ENCODE results near the gene ODAD2. TPM values are rescaled to one million over a fixed set of nuclear protein-coding genes. Genes with fewer than 3 reads are reported as not detected.

Gene ODAD2
- total RNA-seq, 1 experiment from 2014 or later, result 20.4 TPM

DNA sequence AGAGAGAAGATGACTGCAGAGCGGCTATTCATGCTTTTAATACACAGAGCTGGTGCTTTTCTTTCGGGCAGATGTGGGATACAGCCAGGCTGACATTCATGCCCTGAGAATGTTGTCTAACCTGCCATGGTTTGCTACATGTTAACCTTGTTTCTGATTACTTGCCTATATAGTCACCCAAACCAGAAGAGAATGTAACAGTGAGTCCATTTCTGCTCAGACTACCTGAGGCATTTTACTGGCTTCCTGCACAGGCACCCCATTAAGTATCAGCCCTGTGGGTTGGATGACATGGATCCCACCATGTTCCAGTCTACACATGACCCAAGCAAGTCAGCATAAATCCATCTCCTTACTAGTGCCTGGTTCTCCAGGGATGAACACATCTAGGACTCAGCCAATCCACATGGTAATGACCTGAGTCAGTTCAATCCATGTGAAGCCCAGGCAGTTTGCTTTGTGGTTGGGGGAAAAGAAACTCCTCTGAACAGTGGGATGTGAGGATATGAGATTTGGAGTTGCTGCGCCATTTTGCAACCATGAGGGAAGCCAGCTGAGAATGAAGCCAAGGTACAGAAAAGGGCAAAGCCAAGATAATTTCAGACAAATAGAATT is 197.6 kb downstream of the ODAD2 start:
- DNase-seq (ENCODE audit: low read depth, low spot score) (no peak), ATAC-seq (no peak)
- intact Hi-C loops (cut with micrococcal nuclease), result no loop called here
- H3K4me3 ChIP-seq (replicated peaks in 1 of 2; ENCODE audit: low read depth in 1 of 2, low read length in 2 of 2), result no peak overlapping the region
- H3K27ac ChIP-seq (ENCODE audit: low read depth, low read length), result no peak overlapping the region
- ChIA-PET RAD21 (ENCODE audit: low non-redundant PET in 1 of 2, low total read pairs in 2 of 2, uncharacterized antibody in 2 of 2, unreplicated experiment in 2 of 2) (no interaction called here), CTCF (no interaction called here), POLR2A (no interaction called here)
- peaks cover 0 to 6% of the 10 kb centered on the region in 2 experiments; a peak in 1 of 4 replicates for H3K4me1 ChIP-seq (ENCODE audit: control insufficient read depth in 1 of 2, insufficient read depth in 2 of 2, low read length in 2 of 2)
- H3K27me3 ChIP-seq (ENCODE audit: insufficient read depth, low read length), result no peaks in the 10 kb centered on the region
- TF ChIP-seq, protein P1, sequence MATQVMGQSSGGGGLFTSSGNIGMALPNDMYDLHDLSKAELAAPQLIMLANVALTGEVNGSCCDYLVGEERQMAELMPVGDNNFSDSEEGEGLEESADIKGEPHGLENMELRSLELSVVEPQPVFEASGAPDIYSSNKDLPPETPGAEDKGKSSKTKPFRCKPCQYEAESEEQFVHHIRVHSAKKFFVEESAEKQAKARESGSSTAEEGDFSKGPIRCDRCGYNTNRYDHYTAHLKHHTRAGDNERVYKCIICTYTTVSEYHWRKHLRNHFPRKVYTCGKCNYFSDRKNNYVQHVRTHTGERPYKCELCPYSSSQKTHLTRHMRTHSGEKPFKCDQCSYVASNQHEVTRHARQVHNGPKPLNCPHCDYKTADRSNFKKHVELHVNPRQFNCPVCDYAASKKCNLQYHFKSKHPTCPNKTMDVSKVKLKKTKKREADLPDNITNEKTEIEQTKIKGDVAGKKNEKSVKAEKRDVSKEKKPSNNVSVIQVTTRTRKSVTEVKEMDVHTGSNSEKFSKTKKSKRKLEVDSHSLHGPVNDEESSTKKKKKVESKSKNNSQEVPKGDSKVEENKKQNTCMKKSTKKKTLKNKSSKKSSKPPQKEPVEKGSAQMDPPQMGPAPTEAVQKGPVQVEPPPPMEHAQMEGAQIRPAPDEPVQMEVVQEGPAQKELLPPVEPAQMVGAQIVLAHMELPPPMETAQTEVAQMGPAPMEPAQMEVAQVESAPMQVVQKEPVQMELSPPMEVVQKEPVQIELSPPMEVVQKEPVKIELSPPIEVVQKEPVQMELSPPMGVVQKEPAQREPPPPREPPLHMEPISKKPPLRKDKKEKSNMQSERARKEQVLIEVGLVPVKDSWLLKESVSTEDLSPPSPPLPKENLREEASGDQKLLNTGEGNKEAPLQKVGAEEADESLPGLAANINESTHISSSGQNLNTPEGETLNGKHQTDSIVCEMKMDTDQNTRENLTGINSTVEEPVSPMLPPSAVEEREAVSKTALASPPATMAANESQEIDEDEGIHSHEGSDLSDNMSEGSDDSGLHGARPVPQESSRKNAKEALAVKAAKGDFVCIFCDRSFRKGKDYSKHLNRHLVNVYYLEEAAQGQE (IDR thresholded peaks at IDR 0.05; ENCODE audit: low read depth), result no peak
- TF ChIP-seq SIN3A (IDR thresholded peaks at IDR 0.05; ENCODE audit: low read depth) (no peak), EZH2phosphoT487 (IDR thresholded peaks at IDR 0.05; ENCODE audit: borderline replicate concordance) (no peak), SP1 (IDR thresholded peaks at IDR 0.05; ENCODE audit: low read depth) (no peak), POLR2A (IDR thresholded peaks at IDR 0.05; ENCODE audit: borderline replicate concordance, extremely low read depth, insufficient read depth, insufficient read length) (no peak), ZFX (IDR thresholded peaks at IDR 0.05) (no peak), CBX3 (IDR thresholded peaks at IDR 0.05; ENCODE audit: low read depth) (no peak), SRF (IDR thresholded peaks at IDR 0.05; ENCODE audit: low read depth) (no peak), YY1 (IDR thresholded peaks at IDR 0.05; ENCODE audit: extremely low read depth, insufficient replicate concordance, low read depth, low read length) (no peak), EGR1 (IDR thresholded peaks at IDR 0.05; ENCODE audit: low read depth) (no peak), EZH2 (IDR thresholded peaks at IDR 0.05) (no peak), ELF1 (IDR thresholded peaks at IDR 0.05; ENCODE audit: borderline replicate concordance, low read depth) (no peak), ZNF274 (IDR thresholded peaks at IDR 0.05; ENCODE audit: low read depth, low read length) (no peak), CEBPB (IDR thresholded peaks at IDR 0.05; ENCODE audit: low read depth) (no peak), RAD21 (IDR thresholded peaks at IDR 0.05; ENCODE audit: low read depth) (no peak)
- TF ChIP-seq, protein P2, sequence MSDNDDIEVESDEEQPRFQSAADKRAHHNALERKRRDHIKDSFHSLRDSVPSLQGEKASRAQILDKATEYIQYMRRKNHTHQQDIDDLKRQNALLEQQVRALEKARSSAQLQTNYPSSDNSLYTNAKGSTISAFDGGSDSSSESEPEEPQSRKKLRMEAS (IDR thresholded peaks at IDR 0.05), result no peak
- TF ChIP-seq, protein P3, sequence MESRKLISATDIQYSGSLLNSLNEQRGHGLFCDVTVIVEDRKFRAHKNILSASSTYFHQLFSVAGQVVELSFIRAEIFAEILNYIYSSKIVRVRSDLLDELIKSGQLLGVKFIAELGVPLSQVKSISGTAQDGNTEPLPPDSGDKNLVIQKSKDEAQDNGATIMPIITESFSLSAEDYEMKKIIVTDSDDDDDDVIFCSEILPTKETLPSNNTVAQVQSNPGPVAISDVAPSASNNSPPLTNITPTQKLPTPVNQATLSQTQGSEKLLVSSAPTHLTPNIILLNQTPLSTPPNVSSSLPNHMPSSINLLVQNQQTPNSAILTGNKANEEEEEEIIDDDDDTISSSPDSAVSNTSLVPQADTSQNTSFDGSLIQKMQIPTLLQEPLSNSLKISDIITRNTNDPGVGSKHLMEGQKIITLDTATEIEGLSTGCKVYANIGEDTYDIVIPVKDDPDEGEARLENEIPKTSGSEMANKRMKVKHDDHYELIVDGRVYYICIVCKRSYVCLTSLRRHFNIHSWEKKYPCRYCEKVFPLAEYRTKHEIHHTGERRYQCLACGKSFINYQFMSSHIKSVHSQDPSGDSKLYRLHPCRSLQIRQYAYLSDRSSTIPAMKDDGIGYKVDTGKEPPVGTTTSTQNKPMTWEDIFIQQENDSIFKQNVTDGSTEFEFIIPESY (IDR thresholded peaks at IDR 0.05; ENCODE audit: extremely low read depth, insufficient replicate concordance, low read length), result no peak
- no peaks in the 10 kb centered on the region for H3K9me3 ChIP-seq (ENCODE audit: control insufficient read depth in 1 of 2, insufficient read depth in 1 of 2, low read depth in 1 of 2, low read length in 2 of 2)
- no TSS peak for BruUV-seq (replicated peaks)
- H4K20me1 ChIP-seq (ENCODE audit: insufficient read depth), result no peaks in the 10 kb centered on the region
- no peaks in the 10 kb centered on the region for H3K79me2 ChIP-seq (ENCODE audit: insufficient read depth, low read length)
- no peak overlapping the region for H3K4me2 ChIP-seq (ENCODE audit: low read length)
- no peak overlapping the region for H3K9ac ChIP-seq (ENCODE audit: low read length)
- no peaks in the 10 kb centered on the region for H3K36me3 ChIP-seq (ENCODE audit: control insufficient read depth in 1 of 2, insufficient read depth in 2 of 2, low read length in 2 of 2)
- no peaks in the 10 kb centered on the region for H3K9me2 ChIP-seq (ENCODE audit: insufficient read depth)
- H2AFZ ChIP-seq (ENCODE audit: low read depth, low read length, poor library complexity, severe bottlenecking), result no peak overlapping the region

All from HCT116 (cell line).